ENCODE results near the gene APOC3.
A peak's percentile ranks its signal among the peaks of the same experiment; 100 is the strongest.
"Not testable (repeated sequence)": the region's sequence is repeated elsewhere in the genome, so short reads cannot be mapped to it uniquely, and the experiment has no call there.

The APOC3 gene

GRCh38 chr11:116829525-116830183 is at the start of gene APOC3:
APOC3 (plus strand) TSS chr11:116829907; CDS start chr11:116830583, 676 bp downstream.
- DNase-seq, result no peak

- no peak for DNase-seq
These were observed 47.0 kb upstream of the APOC3 start for GRCh38 chr11:116782728-116783127.

GRCh38 chr11:116786326-116786725 is 43.4 kb upstream of the APOC3 start:
- no peak for DNase-seq

GRCh38 chr11:116786966-116787365 is 42.7 kb upstream of the APOC3 start:
- no peak for DNase-seq

- no peak for DNase-seq
These were observed 42.3 kb upstream of the APOC3 start for GRCh38 chr11:116787436-116787785.

- peak; percentile 89 for DNase-seq
These were observed 41.8 kb upstream of the APOC3 start, which contains the start of gene ZPR1 for GRCh38 chr11:116787786-116788486. ZPR1 (minus strand) TSS chr11:116788023; CDS start chr11:116787990, 33 bp downstream.

GRCh38 chr11:116788534-116788933 is 41.2 kb upstream of the APOC3 start:
- no peak for DNase-seq

- no peak for DNase-seq
These were observed 40.7 kb upstream of the APOC3 start for GRCh38 chr11:116788975-116789374.

- no peak for DNase-seq
These were observed 39.3 kb upstream of the APOC3 start for GRCh38 chr11:116790167-116791001.

- no peak for DNase-seq
These were observed 38.5 kb upstream of the APOC3 start for GRCh38 chr11:116791002-116791812.

GRCh38 chr11:116791813-116792143 is 37.9 kb upstream of the APOC3 start, which contains the start of gene APOA5:
APOA5 (minus strand) TSS chr11:116791879; CDS start chr11:116791860, 19 bp downstream.
- DNase-seq, result no peak

- DNase-seq, result no peak
These were observed 37.4 kb upstream of the APOC3 start for GRCh38 chr11:116792144-116792868.

GRCh38 chr11:116792869-116793771 is 36.6 kb upstream of the APOC3 start:
- no peak for DNase-seq

GRCh38 chr11:116793772-116794097 is 36.0 kb upstream of the APOC3 start:
- no peak for DNase-seq

GRCh38 chr11:116794851-116795250 is 34.9 kb upstream of the APOC3 start:
- no peak for DNase-seq

- no peak for DNase-seq
These were observed 33.2 kb upstream of the APOC3 start for GRCh38 chr11:116796548-116796947.

GRCh38 chr11:116797816-116798215 is 31.9 kb upstream of the APOC3 start:
- no peak for DNase-seq

GRCh38 chr11:116798368-116798767 is 31.3 kb upstream of the APOC3 start:
- DNase-seq, result no peak

GRCh38 chr11:116800610-116801009 is 29.1 kb upstream of the APOC3 start:
- DNase-seq, result no peak

- not testable (repeated sequence) for DNase-seq
These were observed 28.0 kb upstream of the APOC3 start for GRCh38 chr11:116801662-116802061.

- no peak for DNase-seq
These were observed 25.7 kb upstream of the APOC3 start for GRCh38 chr11:116804001-116804400.
